Measurements from ENCODE around the gene INTS1. TPM values are rescaled to one million over a fixed set of nuclear protein-coding genes. Genes with fewer than 3 reads are reported as not detected.

INTS1 gene
- total and polyA plus RNA-seq, 2 donors (not counting 1 experiment from before 2014, with no cell fraction given), result 128 to 160 TPM

- no peaks in the 10 kb centered on the region for H3K36me3 ChIP-seq (replicated peaks in 1 of 2; ENCODE audit: control extremely low read depth in 1 of 2, control insufficient read depth in 1 of 2, extremely low read depth in 1 of 2, insufficient read depth in 2 of 2, low read length in 1 of 2)
- no peak for TF ChIP-seq EZH2 (IDR thresholded peaks at IDR 0.05; ENCODE audit: borderline replicate concordance, insufficient read depth, low read depth, low read length, poor library complexity, severe bottlenecking)
- TF ChIP-seq, protein P1, sequence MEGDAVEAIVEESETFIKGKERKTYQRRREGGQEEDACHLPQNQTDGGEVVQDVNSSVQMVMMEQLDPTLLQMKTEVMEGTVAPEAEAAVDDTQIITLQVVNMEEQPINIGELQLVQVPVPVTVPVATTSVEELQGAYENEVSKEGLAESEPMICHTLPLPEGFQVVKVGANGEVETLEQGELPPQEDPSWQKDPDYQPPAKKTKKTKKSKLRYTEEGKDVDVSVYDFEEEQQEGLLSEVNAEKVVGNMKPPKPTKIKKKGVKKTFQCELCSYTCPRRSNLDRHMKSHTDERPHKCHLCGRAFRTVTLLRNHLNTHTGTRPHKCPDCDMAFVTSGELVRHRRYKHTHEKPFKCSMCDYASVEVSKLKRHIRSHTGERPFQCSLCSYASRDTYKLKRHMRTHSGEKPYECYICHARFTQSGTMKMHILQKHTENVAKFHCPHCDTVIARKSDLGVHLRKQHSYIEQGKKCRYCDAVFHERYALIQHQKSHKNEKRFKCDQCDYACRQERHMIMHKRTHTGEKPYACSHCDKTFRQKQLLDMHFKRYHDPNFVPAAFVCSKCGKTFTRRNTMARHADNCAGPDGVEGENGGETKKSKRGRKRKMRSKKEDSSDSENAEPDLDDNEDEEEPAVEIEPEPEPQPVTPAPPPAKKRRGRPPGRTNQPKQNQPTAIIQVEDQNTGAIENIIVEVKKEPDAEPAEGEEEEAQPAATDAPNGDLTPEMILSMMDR (IDR thresholded peaks at IDR 0.05), result no peak
- H3K4me1 ChIP-seq (ENCODE audit: control insufficient read depth in 2 of 2, insufficient read depth in 2 of 2, low read length in 2 of 2), result peaks cover 0 to under 1% of the 10 kb centered on the region in 2 donors
- intact Hi-C loops (cut with micrococcal nuclease), result no loop called here
- H3K79me2 ChIP-seq (ENCODE audit: control insufficient read depth, insufficient read depth, low read length), result no peaks in the 10 kb centered on the region
- DNase-seq (no peak), ATAC-seq (ENCODE audit: low read depth) (no peak)
- WGBS (ENCODE audit: insufficient coverage), result 96% methylated on average over 11 of the region's 17 CpGs
- Mint-ChIP-seq H3K9me3 (ENCODE audit: insufficient read depth) (no peaks in the 10 kb centered on the region), H3K4me3 (no peak overlapping the region), H3K4me1 (peaks cover 5% of the 10 kb centered on the region), H3K27me3 (no peaks in the 10 kb centered on the region), H3K27ac (no peak overlapping the region)
- H3K4me3 ChIP-seq (ENCODE audit: control extremely low read depth in 1 of 5, extremely low read depth in 1 of 5, insufficient read depth in 1 of 5, low read depth in 2 of 5, low read length in 4 of 5), result no peak overlapping the region
- H3K27me3 ChIP-seq (replicated peaks in 1 of 4; ENCODE audit: control extremely low read depth in 1 of 4, control insufficient read depth in 3 of 4, insufficient read depth in 4 of 4, low read length in 3 of 4), result no peaks in the 10 kb centered on the region
- CTCF ChIA-PET, result no interaction called here
- H3K27ac ChIP-seq (ENCODE audit: low read length in 2 of 2), result no peak overlapping the region
- no peaks in the 10 kb centered on the region for H3K9me3 ChIP-seq (ENCODE audit: control extremely low read depth in 1 of 3, control insufficient read depth in 2 of 3, insufficient read depth in 1 of 3, low read length in 2 of 3)
- no peak overlapping the region for H2AFZ ChIP-seq (ENCODE audit: insufficient read depth, low read depth, low read length, poor library complexity, severe bottlenecking)
- no peak overlapping the region for H3K4me2 ChIP-seq (replicated peaks; ENCODE audit: low read depth, low read length, poor library complexity, severe bottlenecking)
- H4K20me1 ChIP-seq (ENCODE audit: control insufficient read depth, insufficient read depth, low read length, poor library complexity, severe bottlenecking), result no peaks in the 10 kb centered on the region
- H3K9ac ChIP-seq (ENCODE audit: low read length), result no peak overlapping the region
- POLR2A ChIA-PET, result no interaction called here
These were observed 46.6 kb upstream of the INTS1 start for GRCh38 chr7:1550846-1551155.

- H3K9me3 Mint-ChIP-seq (ENCODE audit: insufficient read depth), result no peaks in the 10 kb centered on the region
- H3K4me1 Mint-ChIP-seq, result peaks cover 5% of the 10 kb centered on the region
- H3K27ac Mint-ChIP-seq, result no peak overlapping the region
- Histone ChIP-seq H3K4me1 (ENCODE audit: control insufficient read depth in 2 of 2, insufficient read depth in 2 of 2, low read length in 2 of 2) (no peaks in the 10 kb centered on the region), H4K20me1 (ENCODE audit: control insufficient read depth, insufficient read depth, low read length, poor library complexity, severe bottlenecking) (no peaks in the 10 kb centered on the region), H3K9ac (ENCODE audit: low read length) (no peak overlapping the region), H3K79me2 (ENCODE audit: control insufficient read depth, insufficient read depth, low read length) (no peaks in the 10 kb centered on the region), H3K4me2 (replicated peaks; ENCODE audit: low read depth, low read length, poor library complexity, severe bottlenecking) (no peak overlapping the region), H3K36me3 (replicated peaks in 1 of 2; ENCODE audit: control extremely low read depth in 1 of 2, control insufficient read depth in 1 of 2, extremely low read depth in 1 of 2, insufficient read depth in 2 of 2, low read length in 1 of 2) (no peaks in the 10 kb centered on the region), H2AFZ (ENCODE audit: insufficient read depth, low read depth, low read length, poor library complexity, severe bottlenecking) (no peak overlapping the region), H3K9me3 (ENCODE audit: control extremely low read depth in 1 of 3, control insufficient read depth in 2 of 3, insufficient read depth in 1 of 3, low read length in 2 of 3) (no peaks in the 10 kb centered on the region), H3K27ac (ENCODE audit: low read length in 2 of 2) (no peak overlapping the region), H3K27me3 (replicated peaks in 1 of 4; ENCODE audit: control extremely low read depth in 1 of 4, control insufficient read depth in 3 of 4, insufficient read depth in 4 of 4, low read length in 3 of 4) (no peaks in the 10 kb centered on the region), H3K4me3 (ENCODE audit: control extremely low read depth in 1 of 5, extremely low read depth in 1 of 5, insufficient read depth in 1 of 5, low read depth in 2 of 5, low read length in 4 of 5) (no peak overlapping the region)
- DNase-seq (peak; percentile 16), ATAC-seq (ENCODE audit: low read depth) (no peak)
- TF ChIP-seq EZH2 (IDR thresholded peaks at IDR 0.05; ENCODE audit: borderline replicate concordance, insufficient read depth, low read depth, low read length, poor library complexity, severe bottlenecking), result no peak
- TF ChIP-seq, protein P1 (IDR thresholded peaks at IDR 0.05), result no peak
- no peak overlapping the region for H3K4me3 Mint-ChIP-seq
- H3K27me3 Mint-ChIP-seq, result no peaks in the 10 kb centered on the region
- 94% methylated on average over 39 of the region's 42 CpGs for WGBS (ENCODE audit: insufficient coverage)
- CTCF ChIA-PET, result no interaction called here
- intact Hi-C loops (cut with micrococcal nuclease), result no loop called here
- POLR2A ChIA-PET, result no interaction called here
These were observed 46.0 kb upstream of the INTS1 start for GRCh38 chr7:1550005-1550845.

Data from B cell (primary cell).